ENCODE results near the gene GADL1.
A peak's percentile ranks its signal among the peaks of the same experiment; 100 is the strongest.

GADL1 gene

GRCh38 chr3:30774062-30774461, 120.4 kb downstream of the GADL1 start:
- DNase-seq (ENCODE audit: insufficient read length, low spot score): no peak
- FAIRE-seq: no peak
- TF ChIP-seq POLR2AphosphoS5 (IDR thresholded peaks at IDR 0.05; ENCODE audit: low read depth, low read length): no peak
- TF ChIP-seq POU2F2 (IDR thresholded peaks at IDR 0.05; ENCODE audit: low read depth, low read length): no peak
- no peak for TF ChIP-seq SPI1 (IDR thresholded peaks at IDR 0.05; ENCODE audit: low read depth, low read length)
- TF ChIP-seq TAF1 (IDR thresholded peaks at IDR 0.05; ENCODE audit: low read depth, low read length): no peak
- TF ChIP-seq PAX5 (IDR thresholded peaks at IDR 0.05; ENCODE audit: insufficient read depth, low read length, severe bottlenecking): no peak
- no peak for TF ChIP-seq POLR2A (IDR thresholded peaks at IDR 0.05; ENCODE audit: low read depth, low read length)

DNA sequence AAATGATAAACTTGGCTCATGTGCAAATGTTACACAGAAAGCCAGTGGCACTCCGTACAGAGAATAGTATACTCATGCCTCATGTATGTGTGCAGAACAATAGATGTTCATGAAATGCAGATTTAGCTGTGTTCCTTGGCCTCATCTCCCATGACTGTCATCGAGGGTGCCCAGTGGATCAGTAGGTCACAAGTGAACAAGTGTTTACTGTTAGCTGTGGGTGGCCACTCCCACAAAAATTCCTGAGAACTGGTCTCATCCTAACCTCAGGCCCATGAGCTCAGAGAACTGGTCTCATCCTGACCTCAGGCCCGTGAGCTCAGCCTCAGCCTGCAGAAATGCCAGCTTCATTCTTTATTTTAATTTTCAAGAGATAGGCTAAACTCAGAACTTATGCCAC, 124.1 kb downstream of the GADL1 start:
- FAIRE-seq (no peak), DNase-seq (ENCODE audit: insufficient read length, low spot score) (no peak)
- TF ChIP-seq POU2F2 (IDR thresholded peaks at IDR 0.05; ENCODE audit: low read depth, low read length) (no peak), TAF1 (IDR thresholded peaks at IDR 0.05; ENCODE audit: low read depth, low read length) (no peak), PAX5 (IDR thresholded peaks at IDR 0.05; ENCODE audit: insufficient read depth, low read length, severe bottlenecking) (no peak), SPI1 (IDR thresholded peaks at IDR 0.05; ENCODE audit: low read depth, low read length) (no peak), POLR2A (IDR thresholded peaks at IDR 0.05; ENCODE audit: low read depth, low read length) (no peak)

- no peak for TF ChIP-seq POLR2A (IDR thresholded peaks at IDR 0.05; ENCODE audit: low read depth, low read length)
- TF ChIP-seq SPI1 (IDR thresholded peaks at IDR 0.05; ENCODE audit: low read depth, low read length): no peak
- no peak for TF ChIP-seq POLR2AphosphoS5 (IDR thresholded peaks at IDR 0.05; ENCODE audit: low read depth, low read length)
- TF ChIP-seq POU2F2 (IDR thresholded peaks at IDR 0.05; ENCODE audit: low read depth, low read length): no peak
- no peak for TF ChIP-seq PAX5 (IDR thresholded peaks at IDR 0.05; ENCODE audit: insufficient read depth, low read length, severe bottlenecking)
- no peak for TF ChIP-seq TAF1 (IDR thresholded peaks at IDR 0.05; ENCODE audit: low read depth, low read length)
- peak; percentile 11 for DNase-seq (ENCODE audit: insufficient read length, low spot score)
- FAIRE-seq: peak; percentile 82
Measured at GRCh38 chr3:30768703-30769550, 125.5 kb downstream of the GADL1 start.

GRCh38 chr3:30768046-30768445, 126.4 kb downstream of the GADL1 start:
- no peak for FAIRE-seq

DNA sequence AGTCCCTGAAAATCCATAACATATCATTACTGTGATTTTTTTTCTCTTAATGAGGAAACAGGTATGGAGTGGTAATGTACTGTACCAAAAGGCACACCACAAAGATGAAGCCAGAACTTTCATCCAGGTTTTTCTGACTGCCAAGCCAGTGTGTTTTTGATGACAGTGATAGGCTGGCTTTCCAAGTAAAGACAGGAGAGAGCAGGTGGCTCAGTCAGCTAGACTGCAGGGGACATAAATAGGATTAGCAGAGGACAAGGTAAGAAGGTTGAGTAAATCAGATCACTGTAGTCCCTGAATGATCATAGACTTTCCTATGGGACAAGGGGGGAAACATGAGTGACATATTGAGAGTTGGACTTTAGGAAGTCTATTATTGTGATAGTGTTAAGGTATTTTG, 127.9 kb downstream of the GADL1 start:
- TF ChIP-seq POU2F2 (IDR thresholded peaks at IDR 0.05; ENCODE audit: low read depth, low read length): no peak
- TF ChIP-seq SPI1 (IDR thresholded peaks at IDR 0.05; ENCODE audit: low read depth, low read length): no peak
- no peak for TF ChIP-seq PAX5 (IDR thresholded peaks at IDR 0.05; ENCODE audit: insufficient read depth, low read length, severe bottlenecking)
- no peak for TF ChIP-seq POLR2A (IDR thresholded peaks at IDR 0.05; ENCODE audit: low read depth, low read length)
- no peak for TF ChIP-seq POLR2AphosphoS5 (IDR thresholded peaks at IDR 0.05; ENCODE audit: low read depth, low read length)
- DNase-seq (ENCODE audit: insufficient read length, low spot score) (no peak), FAIRE-seq (no peak)

More at GRCh38 chr3:30768046-30768445, 126.4 kb downstream of the GADL1 start:
- no peak for DNase-seq (ENCODE audit: insufficient read length, low spot score)
- TF ChIP-seq POU2F2 (IDR thresholded peaks at IDR 0.05; ENCODE audit: low read depth, low read length) (no peak), SPI1 (IDR thresholded peaks at IDR 0.05; ENCODE audit: low read depth, low read length) (no peak), POLR2A (IDR thresholded peaks at IDR 0.05; ENCODE audit: low read depth, low read length) (no peak), POLR2AphosphoS5 (IDR thresholded peaks at IDR 0.05; ENCODE audit: low read depth, low read length) (no peak), PAX5 (IDR thresholded peaks at IDR 0.05; ENCODE audit: insufficient read depth, low read length, severe bottlenecking) (no peak), TAF1 (IDR thresholded peaks at IDR 0.05; ENCODE audit: low read depth, low read length) (no peak)

GRCh38 chr3:30764891-30765290, 129.6 kb downstream of the GADL1 start:
- FAIRE-seq (no peak), DNase-seq (ENCODE audit: insufficient read length, low spot score) (no peak)
- TF ChIP-seq POU2F2 (IDR thresholded peaks at IDR 0.05; ENCODE audit: low read depth, low read length) (no peak), POLR2A (IDR thresholded peaks at IDR 0.05; ENCODE audit: low read depth, low read length) (no peak)

DNA sequence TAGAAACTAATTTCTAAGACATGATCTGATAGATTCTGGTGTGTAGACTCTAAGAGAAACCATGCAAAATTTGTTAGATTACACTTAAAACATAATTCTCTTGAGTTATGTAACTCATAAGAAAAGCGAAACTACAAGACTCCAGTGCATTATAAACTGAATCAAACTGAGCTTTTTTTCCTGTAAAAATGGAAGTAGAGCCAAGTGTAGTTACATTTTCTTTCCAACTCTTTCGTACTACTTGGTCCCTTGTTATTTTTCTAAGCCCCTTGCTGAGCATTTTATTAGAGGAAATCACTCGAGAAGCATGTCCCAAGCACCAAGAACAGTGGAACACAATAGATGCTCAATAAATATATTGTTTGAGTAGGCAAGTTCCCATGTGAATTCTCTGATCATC, 130.2 kb downstream of the GADL1 start:
- FAIRE-seq: no peak
- TF ChIP-seq PAX5 (IDR thresholded peaks at IDR 0.05; ENCODE audit: insufficient read depth, low read length, severe bottlenecking): no peak
- no peak for TF ChIP-seq TAF1 (IDR thresholded peaks at IDR 0.05; ENCODE audit: low read depth, low read length)
- TF ChIP-seq POU2F2 (IDR thresholded peaks at IDR 0.05; ENCODE audit: low read depth, low read length): no peak
- TF ChIP-seq POLR2AphosphoS5 (IDR thresholded peaks at IDR 0.05; ENCODE audit: low read depth, low read length): no peak
- TF ChIP-seq POLR2A (IDR thresholded peaks at IDR 0.05; ENCODE audit: low read depth, low read length): no peak
- TF ChIP-seq SPI1 (IDR thresholded peaks at IDR 0.05; ENCODE audit: low read depth, low read length): no peak
- DNase-seq (ENCODE audit: insufficient read length, low spot score): no peak

GRCh38 chr3:30761374-30761773, 133.1 kb downstream of the GADL1 start:
- TF ChIP-seq SPI1 (IDR thresholded peaks at IDR 0.05; ENCODE audit: low read depth, low read length): no peak
- no peak for TF ChIP-seq TAF1 (IDR thresholded peaks at IDR 0.05; ENCODE audit: low read depth, low read length)
- TF ChIP-seq POU2F2 (IDR thresholded peaks at IDR 0.05; ENCODE audit: low read depth, low read length): no peak
- TF ChIP-seq POLR2AphosphoS5 (IDR thresholded peaks at IDR 0.05; ENCODE audit: low read depth, low read length): no peak
- no peak for TF ChIP-seq PAX5 (IDR thresholded peaks at IDR 0.05; ENCODE audit: insufficient read depth, low read length, severe bottlenecking)
- no peak for TF ChIP-seq POLR2A (IDR thresholded peaks at IDR 0.05; ENCODE audit: low read depth, low read length)
- no peak for DNase-seq (ENCODE audit: insufficient read length, low spot score)
- FAIRE-seq: no peak

GRCh38 chr3:30760737-30761136, 133.7 kb downstream of the GADL1 start:
- DNase-seq (ENCODE audit: insufficient read length, low spot score) (no peak), FAIRE-seq (no peak)
- TF ChIP-seq TAF1 (IDR thresholded peaks at IDR 0.05; ENCODE audit: low read depth, low read length): no peak
- no peak for TF ChIP-seq POU2F2 (IDR thresholded peaks at IDR 0.05; ENCODE audit: low read depth, low read length)
- TF ChIP-seq POLR2A (IDR thresholded peaks at IDR 0.05; ENCODE audit: low read depth, low read length): no peak
- no peak for TF ChIP-seq SPI1 (IDR thresholded peaks at IDR 0.05; ENCODE audit: low read depth, low read length)
- TF ChIP-seq PAX5 (IDR thresholded peaks at IDR 0.05; ENCODE audit: insufficient read depth, low read length, severe bottlenecking): no peak
- TF ChIP-seq POLR2AphosphoS5 (IDR thresholded peaks at IDR 0.05; ENCODE audit: low read depth, low read length): no peak

Data from GM12891 (cell line).